C4-2B (cell line): ENCODE results near the gene SNTB2.

Experiments
- CTCF ChIP-seq: fragments of 450-650 bp; conservative IDR thresholded peaks from 2 replicates; pipeline ENCODE4 v1.5.1; 2017; ENCODE audit warnings: mild to moderate bottlenecking
- ZFX ChIP-seq: fragments of 450-650 bp; IDR thresholded peaks from 2 replicates; pipeline ENCODE4 v1.6.1; 2017

DNA sequence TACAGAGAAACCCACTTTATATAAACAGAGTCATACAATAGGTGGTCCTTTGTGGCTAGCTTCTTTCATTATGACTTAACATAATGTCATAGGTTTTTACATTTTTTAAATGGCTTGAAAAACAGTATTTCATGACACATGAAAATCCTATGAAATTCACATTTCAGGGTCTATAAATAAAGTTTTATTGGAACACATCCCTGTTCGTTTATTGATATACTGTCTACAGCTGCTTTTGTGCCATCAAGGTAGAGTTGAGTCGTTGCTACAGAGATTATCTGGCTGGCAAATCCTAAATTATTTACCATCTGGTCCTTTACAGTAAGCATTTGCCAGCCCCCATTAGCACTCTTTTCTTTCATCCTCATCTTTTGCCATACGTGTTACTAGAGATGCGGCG is 126.5 kb downstream of the SNTB2 start:
- TF ChIP-seq CTCF (no peak), ZFX (no peak)
